NCI-H2196 (cell line): ENCODE data around the gene ATOSB.

ENCODE experiments used
- DNase-seq: peaks from one replicate; lab custom pipeline; 2025; ENCODE audit not compliant: unreplicated experiment; lab: John Stamatoyannopoulos, UW

The ATOSB gene

DNA sequence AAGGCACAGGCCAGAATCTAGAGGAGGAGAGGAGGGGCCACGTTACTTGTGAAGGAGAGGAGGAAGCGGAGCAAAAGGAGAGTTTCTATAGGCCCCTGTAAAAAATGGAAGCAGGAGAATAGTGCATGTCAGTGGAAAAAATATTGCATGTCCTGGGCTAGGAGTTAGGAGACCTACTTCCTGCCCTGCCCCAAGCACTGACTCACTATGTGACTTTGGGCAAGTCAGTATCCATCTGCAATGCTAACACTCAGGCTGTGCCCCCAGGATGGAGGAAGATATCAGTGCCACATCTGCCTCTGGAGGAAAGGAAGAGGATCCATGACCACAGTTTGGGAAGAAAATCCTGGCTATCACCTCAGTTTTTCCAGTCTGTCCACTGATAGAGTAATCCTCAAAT is 26.2 kb downstream of the ATOSB start:
- no peak for DNase-seq

DNA sequence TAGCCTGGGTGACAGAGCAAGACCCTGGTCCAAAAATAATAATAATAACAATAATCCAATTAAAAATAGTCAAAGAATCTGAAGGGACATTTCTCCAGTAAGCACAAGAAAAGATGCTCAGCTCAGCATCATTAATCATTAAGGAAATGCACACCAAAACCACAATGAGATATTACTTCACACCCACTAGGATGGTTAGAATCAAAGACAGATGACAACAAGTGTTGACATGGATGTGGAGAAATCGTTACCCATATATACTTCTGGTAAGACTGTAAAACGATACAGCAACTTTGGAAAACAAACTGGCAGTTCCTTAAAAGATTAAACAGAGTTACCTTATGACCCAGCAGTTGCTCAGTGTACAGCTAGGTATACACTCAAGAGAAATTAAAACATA is 30.6 kb downstream of the ATOSB start:
- no peak for DNase-seq

DNA sequence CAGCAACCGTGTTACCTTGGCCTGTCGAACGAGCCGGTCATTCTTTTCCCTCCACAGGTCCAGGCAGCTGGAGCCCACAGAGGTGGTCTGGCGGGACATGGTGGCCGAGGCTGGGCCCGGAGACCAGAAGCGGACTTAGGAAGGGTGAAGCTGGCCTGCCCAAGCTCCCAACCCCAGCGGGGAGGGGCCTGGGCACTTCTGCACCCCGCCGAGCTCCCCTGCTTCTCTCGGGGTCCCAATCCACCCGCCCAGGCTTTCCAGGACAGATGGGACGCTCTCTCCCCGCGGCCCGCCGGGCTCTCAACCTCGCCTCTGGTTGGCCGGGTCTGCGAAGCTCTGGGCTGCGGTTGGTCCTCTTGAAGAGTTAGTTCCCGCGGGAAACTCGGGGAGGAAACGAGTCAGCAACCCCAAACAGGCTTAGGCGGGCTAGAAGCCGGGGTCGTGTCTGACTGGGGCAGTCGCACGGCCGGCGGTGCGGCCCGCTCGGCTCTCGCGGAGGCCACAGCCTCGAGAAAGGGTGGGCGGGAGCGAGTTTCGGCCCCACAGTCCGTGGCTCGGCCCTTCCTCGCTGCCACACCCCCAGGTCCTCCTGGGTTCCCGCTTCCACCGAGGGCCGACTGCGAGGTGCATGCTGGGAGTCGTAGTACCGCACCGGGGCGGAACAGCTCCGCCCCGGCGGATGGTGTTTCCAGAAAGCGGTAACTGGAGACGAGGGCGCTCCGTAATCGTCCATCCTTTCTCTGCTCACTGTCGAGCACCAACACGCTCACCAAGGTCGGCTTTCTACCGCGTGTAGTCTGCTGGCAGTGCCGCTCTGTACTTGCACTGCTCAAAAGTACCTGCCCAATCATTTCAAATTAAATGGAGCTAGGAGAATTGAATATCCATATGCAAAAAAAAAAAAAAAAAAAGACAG is 36.0 kb downstream of the ATOSB start, which contains the start of gene FANCG:
Gene FANCG (minus strand): TSS at position 517 of the 916 bp plus-strand sequence. CDS start 418 bp downstream, at position 99.
- peak; percentile 92 for DNase-seq

DNA sequence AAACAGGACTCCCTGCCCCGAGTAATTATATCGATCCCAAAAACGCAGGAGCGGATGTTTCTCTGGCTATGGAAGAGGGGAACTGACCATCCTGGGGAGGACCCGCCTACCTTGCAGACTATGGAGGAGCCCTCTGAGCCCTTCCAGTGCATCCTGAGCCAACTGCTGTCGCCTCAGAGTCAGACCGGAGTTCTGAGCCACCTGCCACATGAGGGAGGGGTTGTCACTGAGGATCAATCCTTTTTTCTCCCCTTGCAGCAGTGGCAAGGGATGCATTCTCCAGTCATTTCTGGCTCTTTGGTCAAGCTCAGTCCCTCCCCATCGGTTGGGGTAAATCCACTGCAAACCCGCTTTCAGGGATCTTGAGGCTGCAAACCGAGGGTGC is 36.6 kb downstream of the ATOSB start:
- no peak for DNase-seq

DNA sequence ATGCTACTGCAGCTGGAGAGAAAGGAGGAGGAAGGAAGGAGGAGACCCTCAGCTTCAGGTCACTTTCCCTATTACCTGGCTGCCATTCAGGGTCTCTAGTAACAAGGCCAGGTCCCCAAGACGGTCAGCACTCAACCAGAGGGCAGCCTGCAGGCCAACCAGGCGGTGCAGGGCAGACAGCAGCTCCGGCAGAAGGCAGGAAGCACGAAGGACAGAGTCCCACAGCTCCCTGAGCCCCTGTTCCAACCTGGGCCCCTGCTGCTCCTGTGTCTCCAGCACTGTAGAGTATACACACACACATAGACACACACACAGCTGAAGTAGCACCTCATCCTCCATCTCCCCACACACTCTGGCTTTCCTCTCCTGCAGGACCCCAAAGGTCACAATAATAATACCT is 37.6 kb downstream of the ATOSB start:
- DNase-seq, result no peak

DNA sequence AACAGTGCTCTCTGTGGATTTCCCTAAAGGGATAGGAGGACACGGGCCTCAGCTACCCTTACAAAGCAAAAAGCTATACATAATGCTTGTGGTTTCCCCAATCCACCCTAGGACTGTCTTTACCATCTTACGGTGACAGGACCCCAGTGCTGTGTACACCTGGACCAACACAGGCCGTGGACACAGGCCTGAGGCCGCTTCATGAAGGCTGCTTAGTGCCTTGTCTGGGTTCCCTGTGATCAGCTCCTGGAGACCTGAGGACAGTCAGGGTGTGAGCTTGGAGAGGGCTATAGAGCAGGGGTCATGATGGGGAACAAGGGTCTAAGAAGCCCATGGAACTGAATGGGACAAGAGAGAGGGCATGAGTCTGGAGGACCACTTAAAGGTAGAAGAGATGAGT is 38.8 kb downstream of the ATOSB start:
- DNase-seq, result no peak

DNA sequence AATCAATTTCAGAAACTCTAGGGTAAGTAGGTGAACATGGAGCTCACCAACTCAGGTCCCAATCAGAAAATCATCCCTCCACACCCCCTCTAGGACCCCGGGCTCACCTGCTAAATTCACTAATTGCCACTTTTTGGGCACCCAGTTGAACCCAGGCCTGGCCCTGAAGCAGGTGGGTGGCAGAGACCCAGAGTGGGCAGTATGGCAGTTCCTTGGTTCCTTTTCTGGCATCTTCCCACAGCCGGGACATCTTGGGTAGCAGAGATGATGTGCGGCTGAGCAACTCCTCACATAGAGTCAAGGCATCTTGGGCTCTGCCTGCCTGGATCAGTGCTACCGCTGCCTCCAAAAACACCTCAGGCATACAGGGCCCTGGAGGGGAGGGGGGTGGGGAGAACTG is 40.3 kb downstream of the ATOSB start:
- DNase-seq, result no peak

DNA sequence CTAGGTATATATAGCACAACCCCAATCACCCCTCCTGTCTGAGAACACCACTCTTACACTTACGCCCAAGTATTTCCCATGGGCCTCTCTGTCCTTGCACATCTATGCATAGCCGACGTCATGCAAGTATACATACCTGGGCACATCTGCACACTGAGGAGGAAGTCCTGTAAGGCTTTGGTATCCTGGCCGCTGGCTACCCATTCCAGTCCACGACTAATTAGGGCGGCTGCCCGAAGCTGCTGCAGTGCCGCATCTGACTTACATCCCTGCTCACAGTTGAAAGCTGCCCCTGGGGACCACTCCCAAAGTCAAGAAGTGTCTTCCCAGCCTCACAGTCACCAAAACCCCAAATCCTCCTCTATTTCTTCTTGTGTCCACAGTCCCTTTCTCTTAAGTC is 40.9 kb downstream of the ATOSB start:
- DNase-seq, result no peak

DNA sequence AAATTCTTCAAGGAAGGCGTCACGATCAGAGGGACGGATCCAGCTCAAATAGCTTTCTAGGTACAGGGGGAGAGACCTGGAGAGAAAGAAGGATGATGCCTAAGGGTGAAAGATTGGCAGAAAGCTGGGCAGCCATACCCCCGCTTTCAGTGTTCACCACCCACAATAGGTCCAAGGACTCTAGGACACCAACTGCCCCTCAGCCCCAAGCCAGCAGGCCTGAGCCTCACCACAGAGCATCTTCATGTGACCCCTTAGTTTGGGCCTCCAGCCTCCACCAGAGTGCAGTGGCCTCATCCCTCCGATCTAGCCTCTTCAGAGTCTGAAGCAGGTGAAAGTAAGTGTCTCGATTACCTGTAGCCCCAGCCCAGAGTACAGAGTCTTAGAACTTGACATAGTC is 41.5 kb downstream of the ATOSB start:
- DNase-seq, result no peak

DNA sequence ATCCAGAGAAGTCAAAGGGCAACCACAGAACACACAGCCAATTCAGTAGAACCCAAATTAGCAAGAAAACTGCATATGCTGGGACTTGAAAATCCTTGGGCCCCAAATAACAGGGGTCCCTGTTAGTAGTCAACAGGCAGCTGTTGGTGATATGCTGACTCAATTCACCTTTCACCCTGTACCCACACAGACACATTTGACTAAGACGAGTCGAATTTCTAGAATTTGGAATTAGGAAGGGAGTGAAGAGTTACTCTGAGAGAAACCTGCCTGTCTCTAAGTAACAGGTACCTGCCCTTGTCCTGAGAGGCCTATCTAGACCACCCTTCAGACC is 42.4 kb downstream of the ATOSB start:
- no peak for DNase-seq

DNA sequence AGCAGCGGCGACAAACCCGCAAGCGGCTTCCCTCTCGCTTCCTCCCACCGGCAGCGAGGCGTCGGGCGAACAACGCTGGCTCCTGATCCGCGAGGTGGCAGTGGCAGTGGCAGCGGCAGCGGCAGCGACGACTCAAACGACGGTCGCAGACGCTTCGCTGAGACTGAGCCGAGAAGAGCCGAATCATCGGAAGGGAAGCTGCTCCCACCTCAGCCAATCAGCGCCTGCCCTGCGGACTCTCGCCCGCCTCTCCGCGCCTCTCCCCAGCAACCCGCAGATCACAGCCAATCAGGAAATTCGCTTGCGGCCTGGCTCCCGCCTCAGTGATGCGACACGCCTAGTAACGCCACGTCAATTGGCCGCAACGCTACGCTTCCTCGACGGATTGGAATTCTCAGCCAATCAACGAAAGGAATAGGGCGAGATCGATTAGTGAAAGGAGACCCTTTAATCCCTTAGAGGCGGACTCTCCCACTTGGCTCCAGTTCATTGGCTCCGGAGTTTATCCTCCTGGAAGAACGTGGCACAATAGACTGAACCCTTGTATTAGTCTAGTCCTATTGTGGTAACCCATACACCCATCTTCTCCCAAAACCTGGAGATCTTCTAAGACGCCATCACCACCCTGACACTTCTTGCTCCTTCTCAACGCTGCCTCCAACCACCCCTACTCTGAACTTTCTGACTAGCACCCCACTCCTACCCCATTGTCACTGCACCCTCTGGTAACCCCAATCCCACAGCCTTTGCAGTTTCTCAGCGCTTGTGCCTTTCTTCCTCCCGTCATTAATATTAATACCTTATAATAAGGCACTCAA is 43.0 kb downstream of the ATOSB start, which contains the start of gene VCP:
Gene VCP (minus strand): TSS at position 165 of the 818 bp plus-strand sequence. CDS start 272 bp downstream, outside the sequence.
- DNase-seq, result peak; percentile 98

DNA sequence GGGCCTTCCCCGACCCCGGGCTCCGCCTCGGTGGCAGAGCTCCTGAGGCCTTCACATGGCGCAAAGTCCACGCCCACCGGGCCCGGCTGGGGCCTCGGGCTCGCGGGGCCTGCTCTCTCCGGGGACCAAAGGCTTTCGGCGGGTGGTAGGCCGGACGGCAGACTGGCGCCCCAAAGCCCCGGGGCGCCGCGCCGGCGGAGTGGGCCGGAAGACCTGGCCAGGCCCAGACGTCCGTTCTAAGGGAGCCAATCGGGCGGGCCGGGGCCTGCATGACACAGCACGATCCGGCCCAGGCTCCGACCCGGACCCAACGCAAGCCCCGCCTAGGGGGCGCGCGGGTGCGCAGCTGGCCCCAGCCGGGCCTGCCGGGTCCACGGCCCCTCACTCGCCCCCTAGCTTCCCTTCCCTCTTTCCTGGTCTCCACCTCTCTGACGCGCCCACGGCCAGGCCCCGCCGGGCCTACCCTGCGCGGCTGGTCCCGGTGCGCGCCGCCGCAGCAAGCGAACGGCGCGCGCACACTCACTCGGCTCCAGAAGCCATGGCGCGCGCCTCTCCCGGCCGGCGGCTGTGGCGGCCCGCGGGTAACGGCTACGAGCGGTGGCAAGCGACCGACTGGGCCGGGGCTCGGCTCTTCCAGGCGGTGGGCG is 43.7 kb downstream of the ATOSB start:
- DNase-seq, result peak; percentile 82

DNA sequence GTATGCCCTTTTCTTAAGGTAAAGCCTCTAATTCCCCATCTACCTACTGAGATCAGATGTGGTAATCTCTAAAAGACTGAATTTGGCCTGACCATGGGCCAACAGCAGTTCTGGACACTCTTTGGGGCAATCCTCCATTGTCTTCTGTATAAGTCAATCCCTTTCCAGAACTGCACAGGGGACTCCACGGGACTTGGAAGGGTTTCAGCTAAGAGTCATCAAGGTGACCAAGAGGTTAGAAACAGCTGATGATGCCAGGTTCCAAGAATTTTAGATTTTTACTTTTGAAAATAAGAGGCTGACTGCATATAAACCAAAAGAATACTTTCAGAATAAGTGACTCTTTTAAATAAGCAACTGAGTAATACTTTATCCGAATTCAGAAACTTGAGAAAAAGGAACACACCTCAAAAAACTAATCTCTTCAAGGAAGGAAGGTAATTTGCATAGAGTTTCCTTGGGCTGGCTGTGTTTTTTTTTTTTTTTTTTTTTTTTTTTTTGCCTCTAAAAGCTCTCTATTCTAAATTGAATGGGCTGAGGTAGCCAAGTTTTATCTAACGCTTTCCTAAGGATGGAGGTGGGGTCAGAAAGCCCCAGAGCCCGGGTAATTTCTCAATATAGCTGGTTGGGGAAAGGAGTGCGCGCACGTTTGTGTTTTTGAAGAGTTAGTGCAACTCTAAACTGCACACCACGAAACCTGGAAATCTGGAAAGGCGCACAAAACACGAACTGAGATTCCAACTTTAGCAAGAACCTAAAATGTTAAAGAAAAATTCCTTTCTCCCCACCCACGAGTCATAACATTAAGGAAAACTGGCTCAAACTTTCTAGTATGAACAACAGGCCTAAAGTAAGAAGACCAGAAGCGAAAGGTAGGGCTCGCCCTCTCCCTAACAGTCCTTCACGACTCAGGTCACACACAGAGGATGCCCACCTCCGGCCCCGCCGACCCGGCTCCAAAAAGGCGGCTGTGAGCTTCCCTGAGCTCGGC is 44.5 kb downstream of the ATOSB start:
- no peak for DNase-seq

DNA sequence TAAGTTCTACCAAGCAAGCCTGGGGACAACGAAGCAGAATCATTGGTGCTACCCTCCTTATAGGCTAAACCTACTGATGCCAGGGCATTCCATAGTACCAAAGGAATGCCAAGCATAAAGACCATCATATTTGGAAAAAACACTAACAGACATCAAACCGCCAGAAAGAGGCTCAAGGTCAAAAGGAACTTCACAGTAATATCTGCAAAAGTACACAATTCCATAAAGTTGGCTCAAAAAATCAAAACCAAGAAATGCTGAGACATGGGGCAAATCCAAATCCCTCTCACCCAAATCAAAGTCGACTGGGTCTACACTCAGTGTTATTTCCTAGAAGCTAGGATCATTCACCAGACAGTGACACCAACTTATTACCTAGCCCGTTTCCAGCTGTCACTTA is 46.6 kb downstream of the ATOSB start:
- DNase-seq, result no peak

DNA sequence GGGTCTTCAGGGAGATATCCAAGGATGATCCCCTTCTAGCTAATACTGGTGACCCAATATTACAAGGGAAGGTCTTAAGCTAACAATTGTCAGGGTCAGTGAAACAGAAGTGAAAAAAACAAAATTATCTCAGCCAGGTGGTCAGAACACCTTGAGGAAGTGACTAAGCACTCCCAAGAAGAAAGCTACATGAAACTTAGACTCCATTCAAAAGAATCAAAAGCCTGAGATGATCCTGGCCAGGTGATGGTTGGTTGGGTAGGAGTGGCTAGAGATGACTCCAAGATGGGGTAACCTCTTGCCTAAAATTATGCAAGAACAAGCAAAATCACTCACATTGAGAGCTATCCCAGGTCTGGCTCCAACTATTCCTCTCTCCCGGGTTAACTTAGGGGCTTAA is 48.6 kb downstream of the ATOSB start:
- DNase-seq, result no peak

DNA sequence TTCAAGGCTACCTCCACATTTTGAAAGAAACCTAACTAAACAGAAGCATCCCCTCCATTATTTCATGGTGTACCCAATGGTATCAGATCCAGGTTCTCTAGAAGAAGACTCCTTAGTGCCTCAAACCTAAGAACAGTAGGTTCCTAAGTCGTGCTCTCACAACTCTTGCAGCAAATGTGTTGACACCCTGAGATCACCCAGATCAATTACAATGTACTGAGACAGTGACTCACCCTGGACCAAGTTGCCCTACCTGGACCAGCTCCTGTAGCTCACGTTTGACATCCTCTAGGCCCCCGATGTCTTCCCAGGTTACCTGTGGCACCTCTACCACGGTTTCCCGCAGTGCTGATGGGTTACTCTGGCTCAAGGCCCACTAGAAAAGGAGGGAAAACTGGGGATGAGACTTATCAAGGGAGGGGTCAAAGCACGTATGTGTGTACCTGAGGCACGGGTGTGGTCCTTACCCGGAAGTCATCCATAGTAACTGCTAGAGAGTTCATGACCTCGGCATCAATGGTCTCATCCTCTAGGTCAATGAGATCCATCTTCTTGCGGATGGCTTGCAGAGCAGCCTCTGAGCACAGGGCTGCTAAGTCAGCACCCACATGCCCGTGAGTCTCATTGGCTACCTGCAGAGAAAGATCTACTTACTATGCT is 55.0 kb downstream of the ATOSB start:
- DNase-seq, result no peak

DNA sequence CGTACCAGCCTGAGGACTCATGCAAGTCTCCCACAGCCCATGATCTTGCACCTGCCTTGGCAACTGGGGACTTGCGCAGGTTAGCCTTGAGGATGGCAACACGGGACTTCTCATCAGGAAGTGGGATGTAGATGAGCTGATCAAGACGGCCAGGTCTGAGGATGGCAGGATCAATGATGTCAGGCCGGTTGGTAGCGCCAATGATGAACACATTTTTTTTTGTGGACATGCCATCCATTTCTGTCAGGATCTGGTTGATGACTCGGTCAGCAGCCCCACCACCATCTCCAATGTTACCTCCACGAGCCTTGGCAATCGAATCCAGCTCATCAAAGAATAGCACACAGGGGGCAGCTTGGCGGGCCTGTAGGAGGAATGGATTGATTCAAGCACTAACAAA is 56.2 kb downstream of the ATOSB start:
- DNase-seq, result no peak

DNA sequence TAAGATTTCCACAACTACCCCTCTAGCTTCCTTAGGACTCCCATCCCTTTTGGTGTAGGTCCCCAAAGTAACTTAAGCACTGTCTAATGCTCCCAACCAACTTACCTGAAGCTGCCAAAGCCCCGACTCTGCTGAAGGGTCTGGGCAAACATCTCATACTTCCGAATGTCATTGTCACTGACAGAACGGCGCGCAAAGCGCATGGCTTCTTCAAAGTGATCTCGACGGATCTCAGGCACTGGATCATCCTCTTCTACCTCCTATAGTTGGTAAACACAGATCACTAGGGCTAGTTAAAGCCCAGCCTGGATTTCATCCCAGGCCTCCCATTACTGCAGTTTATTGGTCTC is 58.4 kb downstream of the ATOSB start:
- no peak for DNase-seq

DNA sequence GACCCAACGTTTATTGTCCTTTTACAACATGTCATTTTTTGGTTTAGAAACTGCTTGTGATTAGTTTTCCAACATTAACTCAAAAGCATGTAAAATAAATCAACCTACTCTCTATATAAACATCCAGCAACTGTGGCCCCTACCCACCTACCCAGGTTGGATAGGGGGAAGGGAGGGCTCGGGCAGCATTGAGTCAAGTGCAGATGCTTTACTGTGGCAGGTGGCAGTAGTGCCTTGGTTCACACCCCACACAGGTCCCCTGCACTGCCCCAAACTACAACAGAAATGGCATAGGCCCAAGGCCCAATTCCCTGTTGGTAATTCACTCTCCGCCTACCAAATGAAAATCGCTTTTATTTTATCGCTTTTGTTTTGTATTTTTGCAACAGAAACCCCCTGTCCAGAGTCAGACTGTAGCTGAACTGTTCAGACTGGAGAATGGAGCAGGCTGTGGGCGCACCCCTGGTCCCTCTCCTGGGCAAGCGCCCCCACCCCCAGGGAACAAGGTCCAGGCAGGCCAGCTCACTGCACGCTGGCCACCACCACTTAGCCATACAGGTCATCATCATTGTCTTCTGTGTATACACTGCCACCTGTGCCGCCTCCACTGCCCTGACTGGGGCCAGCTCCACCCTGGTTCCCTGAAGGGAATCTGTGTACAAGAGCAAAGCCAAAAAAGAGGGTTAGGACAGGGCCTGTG is 58.9 kb downstream of the ATOSB start:
- no peak for DNase-seq
